Cardiac fibroblast (primary cell): ENCODE data around the gene SPATA25.
"Not testable (repeated sequence)": the region's sequence is repeated elsewhere in the genome, so short reads cannot be mapped to it uniquely, and the experiment has no call there.

Experiments used
- DNase-seq, 2 donors: peaks; one replicate each; pipeline versions ENCODE4 v3.0.0 to v3.0.0-alpha.2; 2010; ENCODE audit warnings: low read depth in 2 of 2
- H3K4me3 ChIP-seq, 2 donors: replicated peaks in 1 of 2; 1 replicate in 1 of 2; 2 replicates in 1 of 2; pipeline ENCODE4 v1.5.1; 2011; ENCODE audit warnings: low read depth in 2 of 2, low read length in 2 of 2, mild to moderate bottlenecking in 2 of 2, moderate library complexity in 1 of 2
- TF ChIP-seq, protein P1 (sequence below): IDR thresholded peaks from one replicate; pipeline ENCODE4 v1.5.1; 2011; ENCODE audit warnings: low read depth, mild to moderate bottlenecking, low read length, inconsistent platforms

SPATA25 gene

DNA sequence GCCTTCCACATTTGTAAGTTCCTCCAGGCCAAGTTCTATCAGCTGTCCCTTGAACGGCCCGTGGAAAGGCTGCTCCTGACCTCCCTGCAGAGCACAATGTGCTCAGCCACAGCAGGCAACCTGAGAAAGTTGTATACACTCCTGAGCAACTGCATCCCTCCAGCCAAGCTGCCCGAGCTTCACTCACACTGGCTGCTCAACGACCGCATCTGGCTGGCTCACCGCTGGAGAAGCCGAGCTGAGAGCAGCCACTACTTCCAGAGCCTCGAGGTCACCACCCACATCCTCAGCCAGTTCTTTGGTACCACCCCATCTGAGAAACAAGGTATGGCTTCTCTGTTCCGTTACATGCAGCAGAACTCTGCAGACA lies 4.3 kb downstream of the SPATA25 start:
- DNase-seq: no peak
- no peak overlapping the region for H3K4me3 ChIP-seq
- TF ChIP-seq, protein P1, sequence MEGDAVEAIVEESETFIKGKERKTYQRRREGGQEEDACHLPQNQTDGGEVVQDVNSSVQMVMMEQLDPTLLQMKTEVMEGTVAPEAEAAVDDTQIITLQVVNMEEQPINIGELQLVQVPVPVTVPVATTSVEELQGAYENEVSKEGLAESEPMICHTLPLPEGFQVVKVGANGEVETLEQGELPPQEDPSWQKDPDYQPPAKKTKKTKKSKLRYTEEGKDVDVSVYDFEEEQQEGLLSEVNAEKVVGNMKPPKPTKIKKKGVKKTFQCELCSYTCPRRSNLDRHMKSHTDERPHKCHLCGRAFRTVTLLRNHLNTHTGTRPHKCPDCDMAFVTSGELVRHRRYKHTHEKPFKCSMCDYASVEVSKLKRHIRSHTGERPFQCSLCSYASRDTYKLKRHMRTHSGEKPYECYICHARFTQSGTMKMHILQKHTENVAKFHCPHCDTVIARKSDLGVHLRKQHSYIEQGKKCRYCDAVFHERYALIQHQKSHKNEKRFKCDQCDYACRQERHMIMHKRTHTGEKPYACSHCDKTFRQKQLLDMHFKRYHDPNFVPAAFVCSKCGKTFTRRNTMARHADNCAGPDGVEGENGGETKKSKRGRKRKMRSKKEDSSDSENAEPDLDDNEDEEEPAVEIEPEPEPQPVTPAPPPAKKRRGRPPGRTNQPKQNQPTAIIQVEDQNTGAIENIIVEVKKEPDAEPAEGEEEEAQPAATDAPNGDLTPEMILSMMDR: no peak

DNA sequence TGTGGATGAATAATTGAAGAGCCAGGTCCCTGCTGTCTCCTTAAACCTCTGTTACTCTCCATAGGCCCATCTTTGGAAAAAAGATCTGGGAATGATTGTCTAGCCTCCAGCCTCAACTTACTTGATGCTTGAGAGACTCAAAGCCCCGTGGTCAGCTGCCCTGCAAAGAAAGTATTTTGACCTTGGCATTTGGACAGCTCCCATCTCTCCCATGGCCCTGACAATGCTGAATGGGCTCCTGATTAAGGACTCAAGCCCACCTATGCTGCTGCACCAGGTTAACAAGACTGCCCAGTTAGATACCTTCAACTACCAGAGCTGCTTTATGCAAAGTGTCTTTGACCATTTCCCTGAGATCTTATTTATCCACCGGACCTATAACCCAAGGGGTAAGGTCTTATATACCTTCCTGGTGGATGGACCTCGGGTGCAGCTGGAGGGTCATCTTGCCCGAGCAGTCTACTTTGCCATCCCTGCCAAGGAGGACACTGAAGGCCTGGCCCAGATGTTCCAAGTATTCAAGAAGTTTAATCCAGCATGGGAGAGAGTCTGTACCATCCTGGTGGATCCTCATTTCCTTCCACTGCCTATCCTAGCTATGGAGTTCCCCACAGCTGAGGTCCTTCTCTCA lies 4.8 kb downstream of the SPATA25 start:
- H3K4me3 ChIP-seq: no peak overlapping the region
- no peak for DNase-seq
- TF ChIP-seq, protein P1: no peak

DNA sequence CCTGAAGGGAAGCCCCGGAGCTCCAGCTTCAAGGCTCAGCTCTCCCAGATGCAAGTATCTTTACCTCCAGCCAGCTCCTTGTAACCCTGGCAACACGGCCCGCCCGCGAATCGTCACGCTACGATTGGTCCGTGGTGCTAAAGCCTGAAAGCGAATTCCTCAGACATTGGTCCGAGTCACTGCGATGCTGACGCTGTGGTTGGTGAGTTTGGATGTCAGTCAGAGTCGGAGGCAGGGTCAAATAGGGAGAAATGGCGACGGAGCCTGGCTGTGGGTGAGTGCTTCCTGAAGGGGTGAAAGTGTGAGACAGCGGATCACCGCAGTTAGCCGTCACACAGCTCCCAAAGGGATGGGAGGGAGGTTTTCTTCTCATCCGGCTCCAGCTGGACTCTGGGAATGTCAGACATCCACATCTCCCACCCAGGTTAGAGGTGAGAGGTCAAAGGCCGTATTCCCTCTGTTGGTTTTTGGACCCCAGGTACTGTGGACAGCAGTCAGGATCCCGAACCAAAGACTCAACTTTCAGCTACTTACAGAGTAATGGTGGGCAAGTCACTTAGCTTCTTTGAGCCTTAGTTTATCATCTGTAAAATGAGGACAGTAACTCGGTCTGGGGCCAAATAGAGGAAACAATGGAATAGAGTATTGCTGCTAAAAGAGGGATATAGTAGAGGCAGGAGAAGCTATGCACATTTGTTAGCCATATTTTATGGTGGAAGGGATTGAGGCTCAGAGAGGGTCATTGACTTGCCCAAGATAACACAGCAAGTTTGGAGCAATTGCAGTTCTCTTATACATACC lies 6.2 kb downstream of the SPATA25 start, which contains the start of gene ZSWIM1:
ZSWIM1 (plus strand) TSS at position 240 of the 801 bp plus-strand sequence. CDS start 1,366 bp downstream, outside the sequence.
- peak within 1 kb of the TSS; percentile 67 to 73 for H3K4me3 ChIP-seq
- TF ChIP-seq, protein P1: no peak
- DNase-seq: peak; percentile 99

DNA sequence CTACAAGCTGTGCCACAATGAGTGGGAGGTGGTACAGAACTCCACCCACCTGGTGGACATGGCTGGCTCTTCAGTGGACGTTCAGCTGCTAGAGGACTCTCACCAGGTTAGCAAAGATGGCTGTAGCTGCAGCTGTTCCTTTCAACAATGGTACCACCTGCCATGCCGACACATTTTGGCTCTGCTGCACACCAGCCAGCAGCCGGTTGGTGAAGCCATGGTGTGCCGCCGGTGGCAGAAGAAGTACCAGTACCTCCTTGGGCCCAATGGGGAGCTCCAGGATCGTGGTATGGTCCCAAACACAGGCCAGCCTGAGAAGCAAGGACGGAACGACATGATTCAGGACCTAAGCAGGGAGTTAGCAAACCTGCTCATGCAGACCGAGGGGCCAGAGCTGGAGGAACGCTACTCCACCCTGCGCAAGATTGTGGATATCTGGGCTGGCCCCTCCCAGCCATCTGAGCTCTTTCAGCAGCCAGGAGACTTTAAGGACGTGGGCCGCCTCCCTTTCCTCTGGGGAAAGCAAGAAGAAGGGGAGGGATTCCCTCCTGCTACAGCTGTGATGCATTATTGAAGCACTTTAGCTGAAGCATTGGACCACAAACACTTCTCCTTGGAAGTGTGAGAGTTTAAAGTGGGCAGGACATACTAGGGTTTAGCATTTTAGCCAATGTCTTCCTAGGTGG lies 9.2 kb downstream of the SPATA25 start:
- H3K4me3 ChIP-seq: no peak overlapping the region
- TF ChIP-seq, protein P1: no peak
- DNase-seq: peak in 1 of 2 donors; percentile 48

DNA sequence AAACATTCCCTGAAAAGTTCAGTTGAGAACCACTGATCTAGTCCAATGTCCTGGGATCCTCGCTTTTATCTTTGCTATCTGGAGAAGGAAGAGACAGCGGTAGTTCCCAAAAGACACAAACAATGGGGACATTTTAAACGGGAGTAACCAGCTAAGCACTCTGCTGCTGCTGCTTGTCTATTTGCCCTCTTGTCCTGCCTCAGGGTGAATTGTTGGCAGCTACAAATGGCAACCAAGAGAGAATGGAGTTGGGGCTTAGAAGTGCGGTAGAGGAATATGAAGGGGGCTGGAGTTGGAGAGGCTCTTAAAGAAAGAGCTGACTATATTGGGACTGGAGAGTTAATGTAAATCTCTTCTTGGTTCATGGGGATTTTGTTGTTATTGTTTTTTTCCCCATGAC lies 12.8 kb downstream of the SPATA25 start:
- DNase-seq: no peak
- TF ChIP-seq, protein P1: no peak
- no peak overlapping the region for H3K4me3 ChIP-seq

DNA sequence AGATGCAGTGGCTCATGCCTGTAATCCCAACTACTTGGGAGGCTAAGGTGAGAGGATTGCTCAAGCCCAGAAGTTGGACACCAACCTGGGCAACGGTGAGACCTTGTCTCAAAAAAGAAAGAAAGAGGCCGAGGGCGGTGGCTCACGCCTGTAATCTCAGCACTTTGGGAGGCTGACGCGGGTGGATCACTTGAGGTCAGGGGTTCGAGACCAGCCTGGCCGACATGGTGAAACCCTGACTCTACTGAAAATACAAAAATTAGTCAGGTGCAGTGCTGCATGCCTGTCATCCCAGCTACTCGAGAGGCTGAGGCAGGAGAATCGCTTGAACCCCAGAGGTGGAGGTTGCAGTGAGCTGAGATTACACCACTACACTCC lies 13.3 kb downstream of the SPATA25 start:
- not testable (repeated sequence) for H3K4me3 ChIP-seq, DNase-seq
